Measurements from ENCODE around the gene PRDX4.
"Not testable (repeated sequence)": the region's sequence is repeated elsewhere in the genome, so short reads cannot be mapped to it uniquely, and the experiment has no call there.

Gene PRDX4

DNA sequence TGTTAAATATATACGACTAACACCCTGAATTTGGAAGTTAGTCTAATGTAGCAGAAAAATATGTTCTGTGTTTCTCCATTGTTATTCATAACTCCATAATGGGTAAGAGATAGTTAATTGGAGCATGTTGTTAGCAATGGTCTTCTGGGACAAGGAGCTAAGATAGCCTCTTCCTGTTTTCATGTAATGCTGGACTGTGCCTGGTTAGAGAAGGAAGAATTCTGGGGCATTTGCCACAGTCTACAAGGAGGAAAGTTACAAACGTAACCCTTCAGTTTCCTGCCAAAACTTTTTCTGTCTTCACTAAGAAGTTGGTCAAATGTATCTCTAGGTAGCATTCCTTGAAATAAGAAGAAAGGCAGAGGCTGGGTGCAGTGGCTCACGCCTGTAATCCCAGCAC lies 5.8 kb downstream of the PRDX4 start:
- DNase-seq (ENCODE audit: low spot score) = no peak

DNA sequence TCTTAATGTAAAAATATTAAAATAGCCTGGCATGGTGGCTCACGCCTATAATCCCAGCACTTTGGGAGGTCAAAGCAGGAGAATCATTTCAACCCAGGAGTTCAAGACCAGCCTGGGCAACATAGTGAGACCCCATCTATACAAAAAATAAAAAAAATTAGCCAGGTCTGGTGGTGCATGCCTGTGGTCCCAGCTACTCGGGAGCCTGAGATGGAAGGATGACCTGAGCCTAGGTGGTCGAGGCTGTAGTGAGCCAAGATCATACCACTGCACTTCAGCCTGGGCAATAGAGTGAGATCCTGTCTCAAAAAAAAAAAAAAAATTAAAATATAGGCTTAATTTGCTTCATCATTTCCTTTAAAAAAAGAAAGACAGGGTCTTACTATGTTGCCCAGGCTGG lies 9.2 kb downstream of the PRDX4 start:
- not testable (repeated sequence) for DNase-seq (ENCODE audit: low spot score)

- no peak for DNase-seq (ENCODE audit: low spot score)
Measured at GRCh38 chrX:23692166-23692565, 24.9 kb downstream of the PRDX4 start.

DNA sequence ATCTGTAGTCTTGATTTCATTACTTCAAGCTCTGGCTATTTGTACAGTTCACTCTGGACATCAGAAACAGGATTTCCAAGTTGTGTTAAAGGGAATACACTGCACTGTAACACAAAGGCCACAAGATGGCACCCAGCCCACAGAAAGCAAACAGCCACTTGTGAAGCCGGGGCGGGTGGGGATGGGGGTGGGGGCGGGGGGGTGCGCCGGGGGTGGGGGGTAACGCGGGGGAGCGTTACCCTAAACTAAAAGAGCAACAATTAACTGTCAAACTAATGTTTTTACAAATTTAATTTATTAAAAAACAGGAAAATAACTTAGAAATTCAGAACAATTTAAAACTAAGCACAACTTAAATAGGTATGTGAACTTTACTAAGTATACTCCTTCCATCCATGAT lies 27.3 kb downstream of the PRDX4 start:
- peak; percentile 36 for DNase-seq (ENCODE audit: low spot score)

- no peak for DNase-seq (ENCODE audit: low spot score)
Measured at GRCh38 chrX:23699636-23700194, 32.4 kb downstream of the PRDX4 start.

GRCh38 chrX:23704673-23705206 lies 37.4 kb downstream of the PRDX4 start:
- DNase-seq (ENCODE audit: low spot score) = no peak

GRCh38 chrX:23705235-23705634 lies 37.9 kb downstream of the PRDX4 start:
- DNase-seq (ENCODE audit: low spot score) = no peak

DNA sequence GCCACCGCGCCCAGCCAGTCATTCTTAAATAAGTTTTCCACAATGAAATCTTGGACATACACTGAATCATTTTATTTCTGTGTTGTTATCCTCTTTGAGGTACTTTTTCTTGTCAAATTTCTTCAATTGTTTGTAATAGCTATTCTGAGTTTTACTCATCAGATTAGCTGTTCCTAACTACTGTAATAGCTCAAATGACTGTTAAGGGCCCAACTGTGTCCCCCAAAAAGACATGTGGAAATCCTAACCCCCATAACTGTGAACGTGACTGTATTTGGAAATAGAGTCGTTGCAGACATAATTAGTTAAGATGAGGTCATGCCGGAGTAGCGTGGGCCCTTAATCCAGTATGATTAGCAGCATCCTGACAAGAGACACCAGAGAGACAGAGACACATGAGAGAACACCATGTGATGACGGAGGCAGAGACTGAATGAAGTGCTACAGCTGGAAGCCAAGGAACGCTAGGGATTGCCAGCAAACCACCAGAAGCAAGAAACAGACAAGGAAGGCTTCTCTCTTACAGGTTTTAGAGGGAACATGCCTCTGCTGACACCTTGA lies 52.9 kb downstream of the PRDX4 start:
- DNase-seq (ENCODE audit: low spot score) = no peak

DNA sequence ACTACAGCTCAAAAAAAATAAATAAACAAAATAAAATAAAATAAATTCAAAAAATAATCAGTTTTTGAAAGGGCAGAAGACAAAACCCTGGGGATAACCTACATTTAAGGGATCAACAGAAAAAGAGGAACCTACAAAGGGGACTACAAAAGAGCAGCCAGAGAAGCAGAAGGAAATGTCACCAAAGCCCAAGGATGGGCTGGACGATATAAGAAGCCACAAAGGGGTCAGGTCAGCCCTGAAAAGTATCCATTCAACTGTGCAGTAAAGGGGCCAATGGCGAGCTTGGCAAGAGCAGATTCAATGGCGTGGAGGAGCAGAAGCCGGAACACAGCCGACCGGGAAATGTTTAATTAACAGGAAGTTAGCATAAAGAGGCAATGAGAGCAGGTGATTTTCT lies 58.9 kb downstream of the PRDX4 start:
- no peak for DNase-seq (ENCODE audit: low spot score)

GRCh38 chrX:23727206-23727605 lies 59.9 kb downstream of the PRDX4 start:
- DNase-seq (ENCODE audit: low spot score) = no peak

DNA sequence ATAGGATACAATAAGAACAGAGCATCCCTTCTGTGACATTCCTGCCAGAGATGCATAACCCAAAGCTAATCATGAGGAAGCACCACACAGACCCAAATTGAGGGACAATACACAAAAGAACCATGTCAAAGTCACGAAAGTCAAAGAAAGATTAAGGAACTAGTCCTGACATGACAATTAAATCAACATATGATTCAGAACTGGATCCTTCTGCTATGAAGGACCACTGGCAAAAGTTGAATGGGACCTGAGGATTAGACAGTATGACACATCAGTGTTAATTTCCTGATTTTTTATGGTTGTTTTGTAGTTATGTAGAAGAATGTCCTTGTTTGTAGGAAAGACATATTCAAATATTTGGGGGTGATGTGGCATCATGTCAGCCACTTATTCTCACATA lies 61.9 kb downstream of the PRDX4 start:
- DNase-seq (ENCODE audit: low spot score) = peak; percentile 48

DNA sequence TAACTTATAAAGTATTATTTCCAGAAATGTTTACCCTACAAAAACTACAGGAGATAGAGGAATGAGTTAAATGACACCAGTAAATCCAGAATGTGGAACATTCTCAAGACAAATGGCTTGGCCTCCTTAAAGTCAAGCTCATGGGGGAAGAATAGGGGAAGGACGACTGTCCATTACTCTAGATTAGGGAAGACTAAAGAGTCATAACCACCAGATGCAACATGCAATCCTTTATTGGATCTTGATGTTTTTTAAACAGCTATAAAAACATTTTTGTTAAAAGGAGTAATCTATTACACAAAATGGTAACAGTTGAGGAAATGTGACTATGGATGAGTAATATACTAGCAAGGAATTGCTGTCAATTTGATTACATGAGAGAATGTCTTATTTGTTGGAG lies 64.7 kb downstream of the PRDX4 start:
- no peak for DNase-seq (ENCODE audit: low spot score)

GRCh38 chrX:23732704-23733103 lies 65.4 kb downstream of the PRDX4 start:
- no peak for DNase-seq (ENCODE audit: low spot score)
